Smooth muscle cell (in vitro differentiated cells): ENCODE data around the gene PDYN. TPM values are rescaled to one million over a fixed set of nuclear protein-coding genes. Genes with fewer than 3 reads are reported as not detected.

Experiments used
- DNase-seq: peaks from one replicate; lab custom pipeline; 2025; ENCODE audit not compliant: unreplicated experiment; lab: John Stamatoyannopoulos, UW
- H2AFZ ChIP-seq: fragments of 200-600 bp; sonication (generic); 2 replicates; pipeline ENCODE4 v1.6.0; 2016; ENCODE audit warnings: antibody characterized with exemption, low read depth, mild to moderate bottlenecking
- H3F3A ChIP-seq: fragments of 200-600 bp; sonication (generic); 2 replicates; pipeline ENCODE4 v1.6.0; 2017; ENCODE audit warnings: antibody characterized with exemption, low read depth
- H3K27ac ChIP-seq: fragments of 200-600 bp; sonication (generic); 2 replicates; pipeline ENCODE4 v1.5.1; 2016; ENCODE audit warnings: low read depth, mild to moderate bottlenecking
- H3K27me3 ChIP-seq: fragments of 200-600 bp; sonication (generic); 2 replicates; pipeline ENCODE4 v1.6.1; 2016; ENCODE audit warnings: low read depth, mild to moderate bottlenecking
- H3K36me3 ChIP-seq: fragments of 200-600 bp; sonication (generic); 2 replicates; pipeline ENCODE4 v1.5.1; 2016; ENCODE audit warnings: low read depth
- H3K4me1 ChIP-seq: fragments of 200-600 bp; sonication (generic); 2 replicates; pipeline ENCODE4 v1.5.1; 2016; ENCODE audit warnings: low read depth
- H3K4me2 ChIP-seq: fragments of 200-600 bp; sonication (generic); 2 replicates; pipeline ENCODE4 v1.6.0; 2016; ENCODE audit warnings: mild to moderate bottlenecking
- H3K4me3 ChIP-seq: fragments of 200-600 bp; sonication (generic); 2 replicates; pipeline ENCODE4 v1.5.1; 2016; ENCODE audit warnings: mild to moderate bottlenecking
- H3K79me2 ChIP-seq: fragments of 200-600 bp; sonication (generic); 2 replicates; pipeline ENCODE4 v1.6.0; 2016; ENCODE audit warnings: low read depth, mild to moderate bottlenecking
- H3K9ac ChIP-seq: fragments of 200-600 bp; sonication (generic); 2 replicates; pipeline ENCODE4 v1.6.0; 2016; ENCODE audit warnings: low read depth
- H3K9me3 ChIP-seq: fragments of 200-600 bp; sonication (generic); replicated peaks from 2 replicates; pipeline ENCODE4 v1.5.1; 2016; ENCODE audit warnings: low read depth
- H4K20me1 ChIP-seq: fragments of 200-600 bp; sonication (generic); 2 replicates; pipeline ENCODE4 v1.6.0; 2016; ENCODE audit warnings: low read depth
- CTCF ChIP-seq: fragments of 200-600 bp; sonication (generic); IDR thresholded peaks from 2 replicates; pipeline ENCODE4 v1.5.1; 2017; ENCODE audit warnings: borderline replicate concordance, mild to moderate bottlenecking, antibody characterized with exemption; ENCODE audit not compliant: insufficient read depth, poor library complexity, severe bottlenecking
- WGBS: methylation state at CpG from one replicate; pipeline ENCODE4 v1.1.7; 2016; ENCODE audit warnings: low lambda C conversion rate; 5-methylcytosine and 5-hydroxymethylcytosine counted together
- polyA plus RNA-seq: library from polyadenylated mRNA; unstranded; fragments of >200 nt; fragmentation: Nextera tagmentation; extraction: Ambion mirVana; gene quantifications from 2 replicates; pipeline ENCODE4 v1.2.1, GENCODE V29; 2016
- total RNA-seq: library from RNA; depleted of rRNA; stranded (reverse); fragments of >200 nt; gene quantifications from 2 replicates; pipeline ENCODE4 v1.2.3, GENCODE V29; 2014

Gene PDYN
- total and polyA plus RNA-seq, 2 experiments from 2014 or later: not detected

- H3K9ac ChIP-seq: no peak overlapping the region
- H4K20me1 ChIP-seq: no peaks in the 10 kb centered on the region
- H3K4me1 ChIP-seq: no peaks in the 10 kb centered on the region
- no peaks in the 10 kb centered on the region for H3K79me2 ChIP-seq
- H3K36me3 ChIP-seq: no peaks in the 10 kb centered on the region
- WGBS: 90% methylated on average over 7 of the region's 7 CpGs
- H3F3A ChIP-seq: no peaks in the 10 kb centered on the region
- no peak overlapping the region for H3K4me3 ChIP-seq
- H2AFZ ChIP-seq: no peak overlapping the region
- H3K27ac ChIP-seq: no peak overlapping the region
- no peak for TF ChIP-seq CTCF
- DNase-seq: no peak
- H3K4me2 ChIP-seq: no peak overlapping the region
- H3K9me3 ChIP-seq: no peaks in the 10 kb centered on the region
- H3K27me3 ChIP-seq: no peaks in the 10 kb centered on the region
Measured at GRCh38 chr20:1928782-1929181, 65.1 kb downstream of the PDYN start.

Other genes with a start within 250 kb of the PDYN start
- gene SIRPA, start 98.7 kb downstream of the PDYN start, total RNA-seq: 6.8 and 8.3 TPM in 2 replicates
- gene SIRPA, start 98.7 kb downstream of the PDYN start, polyA plus RNA-seq: 12.3 and 14.5 TPM in 2 replicates
- 14.6 and 15.6 TPM in 2 replicates for gene STK35, start 107.8 kb upstream of the PDYN start, total RNA-seq
- gene STK35, start 107.8 kb upstream of the PDYN start, polyA plus RNA-seq: 9.6 and 11.3 TPM in 2 replicates